H1 (cell line): ENCODE results near the gene GRIFIN. TPM values are rescaled to one million over a fixed set of nuclear protein-coding genes. Genes with fewer than 3 reads are reported as not detected.

Experiments used
- CTCF ChIA-PET: fragments of 300-600 bp; sonication (Branson Sonifier 250); formaldehyde crosslinking; loops from one replicate; lab custom pipeline; 2021; ENCODE audit not compliant: partially characterized antibody; lab: Charles Lee
- POLR2A ChIA-PET: fragments of 300-600 bp; sonication (Branson Sonifier 250); formaldehyde crosslinking; loops from one replicate; lab custom pipeline; 2021; ENCODE audit warnings: inconsistent platforms; ENCODE audit not compliant: partially characterized antibody; lab: Charles Lee
- DNase-seq, 2 experiments: peaks; one replicate each; pipeline versions ENCODE4 v3.0.0 to v3.0.0-alpha.2; 2010 to 2022; ENCODE audit warnings: low spot score in 2 of 2, low read depth in 1 of 2, mixed read lengths in 1 of 2
- FAIRE-seq: peaks from 2 replicates; lab custom pipeline; 2011; peaks lifted over from hg19 to GRCh38; lab: Jason Lieb, UNC
- H2AFZ ChIP-seq: 2 replicates; pipeline ENCODE4 v1.8.1; 2012; ENCODE audit warnings: low read length, inconsistent platforms
- H2AK5ac ChIP-seq: 2 replicates; pipeline ENCODE4 v1.6.1; 2013; ENCODE audit warnings: low read depth, low read length
- H2BK120ac ChIP-seq: replicated peaks from 2 replicates; pipeline ENCODE3; 2013; ENCODE audit warnings: low read depth, low read length, inconsistent platforms
- H2BK12ac ChIP-seq: 2 replicates; pipeline ENCODE4 v1.6.1; 2013; ENCODE audit warnings: low read depth, low read length
- H2BK15ac ChIP-seq: 2 replicates; pipeline ENCODE4 v1.6.1; 2013; ENCODE audit warnings: low read length
- H2BK20ac ChIP-seq: 2 replicates; pipeline ENCODE4 v1.6.1; 2013; ENCODE audit warnings: low read length
- H2BK5ac ChIP-seq: 2 replicates; pipeline ENCODE4 v1.6.1; 2013; ENCODE audit warnings: low read depth, low read length
- H3K14ac ChIP-seq: 2 replicates; pipeline ENCODE4 v1.6.1; 2013; ENCODE audit warnings: inconsistent platforms; ENCODE audit not compliant: insufficient read length
- H3K18ac ChIP-seq: 2 replicates; pipeline ENCODE4 v1.6.1; 2013; ENCODE audit warnings: low read length; ENCODE audit errors: extremely low read depth
- H3K23ac ChIP-seq: 2 replicates; pipeline ENCODE4 v1.6.1; 2013; ENCODE audit warnings: inconsistent platforms; ENCODE audit not compliant: insufficient read length
- H3K23me2 ChIP-seq: 2 replicates; pipeline ENCODE4 v1.6.1; 2013; ENCODE audit warnings: low read depth, low read length
- H3K27ac ChIP-seq: 2 replicates; pipeline ENCODE4 v1.6.1; 2011; ENCODE audit warnings: low read depth, low read length, inconsistent platforms
- H3K27me3 ChIP-seq, 4 experiments: replicated peaks in 1 of 4; 1 replicate in 1 of 4; 2 replicates in 3 of 4; pipeline versions ENCODE4 v1.6.1 to v1.8.1; 2011 to 2013; ENCODE audit warnings: low read length in 3 of 4, mild to moderate bottlenecking in 3 of 4, inconsistent platforms in 2 of 4, mixed read lengths in 2 of 4, moderate library complexity in 1 of 4; ENCODE audit not compliant: control insufficient read depth in 3 of 4, insufficient read depth in 3 of 4; ENCODE audit errors: extremely low read depth in 1 of 4
- H3K36me3 ChIP-seq, 4 experiments: 2 replicates each; pipeline versions ENCODE4 v1.6.1 to v1.8.1; 2011 to 2013; ENCODE audit warnings: mild to moderate bottlenecking in 4 of 4, low read length in 3 of 4, moderate library complexity in 2 of 4, control low read depth in 1 of 4, inconsistent platforms in 1 of 4; ENCODE audit not compliant: insufficient read depth in 4 of 4, control insufficient read depth in 2 of 4
- H3K4ac ChIP-seq: replicated peaks from 2 replicates; pipeline ENCODE3; 2013; ENCODE audit warnings: low read length, low read depth, mixed read lengths, inconsistent platforms; ENCODE audit not compliant: insufficient read length
- H3K4me1 ChIP-seq, 4 experiments: replicated peaks in 1 of 4; 1 replicate in 1 of 4; 2 replicates in 3 of 4; pipeline versions ENCODE4 v1.6.1 to v1.8.1; 2011 to 2013; ENCODE audit warnings: low read length in 3 of 4, inconsistent platforms in 2 of 4, mixed read lengths in 1 of 4; ENCODE audit not compliant: insufficient read depth in 4 of 4, control insufficient read depth in 3 of 4
- H3K4me2 ChIP-seq, 2 experiments: 2 replicates each; pipeline versions ENCODE4 v1.6.1 to v1.8.1; 2011 to 2013; ENCODE audit warnings: low read depth in 2 of 2, low read length in 2 of 2, control low read depth in 1 of 2, inconsistent platforms in 1 of 2, mild to moderate bottlenecking in 1 of 2; ENCODE audit not compliant: insufficient read depth in 1 of 2
- H3K4me3 ChIP-seq, 4 experiments: fragments of 200-600, 300-600 bp in 1 of 4; sonication (generic), shearing (Covaris generic), sonication (Bioruptor Twin) in 1 of 4; 2 replicates each; pipeline versions ENCODE4 v1.5.1 to v1.8.1; 2011 to 2016; ENCODE audit warnings: low read length in 4 of 4, low read depth in 3 of 4, control low read depth in 2 of 4, inconsistent platforms in 2 of 4, mild to moderate bottlenecking in 2 of 4, mixed read lengths in 1 of 4, moderate library complexity in 1 of 4; ENCODE audit not compliant: insufficient read depth in 2 of 4; ENCODE audit errors: extremely low read depth in 1 of 4
- H3K56ac ChIP-seq: replicated peaks from 2 replicates; pipeline ENCODE3; 2013; ENCODE audit warnings: low read depth, mild to moderate bottlenecking, mixed read lengths, low read length, inconsistent platforms; ENCODE audit not compliant: insufficient read length
- H3K79me1 ChIP-seq: 2 replicates; pipeline ENCODE4 v1.6.1; 2013; ENCODE audit warnings: low read depth, low read length, control low read depth
- H3K79me2 ChIP-seq, 2 experiments: 2 replicates each; pipeline versions ENCODE4 v1.6.1 to v1.8.1; 2012 to 2013; ENCODE audit warnings: low read length in 2 of 2, mild to moderate bottlenecking in 2 of 2, inconsistent platforms in 1 of 2; ENCODE audit not compliant: insufficient read depth in 2 of 2, control insufficient read depth in 1 of 2
- H3K9ac ChIP-seq, 4 experiments: replicated peaks in 1 of 4; 1 replicate in 1 of 4; 2 replicates in 3 of 4; pipeline versions ENCODE4 v1.6.1 to v1.8.1; 2011 to 2013; ENCODE audit warnings: low read depth in 3 of 4, low read length in 3 of 4, control low read depth in 2 of 4, mild to moderate bottlenecking in 2 of 4, moderate library complexity in 2 of 4, inconsistent platforms in 1 of 4; ENCODE audit errors: extremely low read depth in 1 of 4
- H3K9me3 ChIP-seq, 2 experiments: 2 replicates each; pipeline versions ENCODE4 v1.6.1 to v1.8.1; 2012 to 2013; ENCODE audit warnings: mild to moderate bottlenecking in 2 of 2, moderate library complexity in 2 of 2, control low read depth in 1 of 2, inconsistent platforms in 1 of 2, low read depth in 1 of 2, low read length in 1 of 2, mixed read lengths in 1 of 2; ENCODE audit not compliant: insufficient read depth in 2 of 2
- H4K20me1 ChIP-seq, 2 experiments: replicated peaks in 1 of 2; 2 replicates each; pipeline versions ENCODE3 to v1.8.1; 2011 to 2013; ENCODE audit warnings: inconsistent platforms in 2 of 2, low read length in 2 of 2, mild to moderate bottlenecking in 1 of 2; ENCODE audit not compliant: insufficient read depth in 2 of 2, control insufficient read depth in 1 of 2
- H4K5ac ChIP-seq: 2 replicates; pipeline ENCODE4 v1.6.1; 2013; ENCODE audit warnings: low read length, low read depth, mixed read lengths, inconsistent platforms; ENCODE audit not compliant: insufficient read length
- H4K8ac ChIP-seq: 2 replicates; pipeline ENCODE4 v1.8.0; 2013; ENCODE audit warnings: mild to moderate bottlenecking, moderate library complexity, low read length, inconsistent platforms; ENCODE audit not compliant: insufficient read depth; ENCODE audit errors: extremely low read depth
- H4K91ac ChIP-seq: replicated peaks from 2 replicates; pipeline ENCODE3; 2013; ENCODE audit warnings: low read length, mixed read lengths, inconsistent platforms; ENCODE audit not compliant: insufficient read length
- BACH1 ChIP-seq: IDR thresholded peaks from 2 replicates; pipeline ENCODE4 v1.6.1; 2012; ENCODE audit warnings: low read length, improper control_type of control experiment
- EP300 ChIP-seq, 2 experiments: IDR thresholded peaks; 1 replicate in 1 of 2; 2 replicates in 1 of 2; pipeline ENCODE4 v1.6.1; 2011 to 2012; ENCODE audit warnings: low read depth in 2 of 2, low read length in 2 of 2, mild to moderate bottlenecking in 2 of 2, borderline replicate concordance in 1 of 2, inconsistent platforms in 1 of 2, moderate library complexity in 1 of 2
- JUN ChIP-seq: IDR thresholded peaks from 2 replicates; pipeline ENCODE4 v1.6.1; 2011; ENCODE audit warnings: low read depth, mild to moderate bottlenecking, improper control_type of control experiment, low read length
- JUND ChIP-seq: IDR thresholded peaks from 2 replicates; pipeline ENCODE4 v1.6.1; 2011; ENCODE audit warnings: mild to moderate bottlenecking, improper control_type of control experiment, low read length
- KDM5A ChIP-seq: fragments of 200-600 bp; IDR thresholded peaks from 2 replicates; pipeline ENCODE4 v1.7.1; 2012; ENCODE audit warnings: mild to moderate bottlenecking, low read length, inconsistent platforms, mixed read lengths
- PHF8 ChIP-seq: fragments of 200-600 bp; sonication (generic); conservative IDR thresholded peaks from 2 replicates; pipeline ENCODE4 v1.7.1; 2012; ENCODE audit warnings: low read depth, mild to moderate bottlenecking, inconsistent platforms, low read length, moderate library complexity
- RAD21 ChIP-seq, 2 experiments: IDR thresholded peaks in 1 of 2; conservative IDR thresholded peaks in 1 of 2; 2 replicates each; pipeline ENCODE4 v1.6.1; 2011; ENCODE audit warnings: low read depth in 2 of 2, low read length in 2 of 2, improper control_type of control experiment in 1 of 2, inconsistent platforms in 1 of 2, mild to moderate bottlenecking in 1 of 2, moderate library complexity in 1 of 2
- SP1 ChIP-seq: IDR thresholded peaks from 2 replicates; pipeline ENCODE4 v1.6.1; 2011; ENCODE audit warnings: low read depth, low read length
- ZNF274 ChIP-seq: IDR thresholded peaks from 2 replicates; pipeline ENCODE4 v1.7.0; 2012; ENCODE audit warnings: low read length, borderline replicate concordance; ENCODE audit errors: extremely low read depth
- WGBS, 2 experiments: shearing (Covaris generic) in 1 of 2; methylation state at CpG; one replicate each; pipeline versions ENCODE4 v1.1.6 to v1.1.7; 2013 to 2015; ENCODE audit warnings: low lambda C conversion rate in 2 of 2, mixed read lengths in 2 of 2, inconsistent platforms in 1 of 2, low coverage in 1 of 2, missing lambda C conversion rate in 1 of 2; ENCODE audit not compliant: insufficient replicate concordance in 2 of 2, insufficient coverage in 1 of 2, insufficient read length in 1 of 2; ENCODE audit errors: extremely low coverage in 1 of 2, missing lambda C conversion rate in 1 of 2; 5-methylcytosine and 5-hydroxymethylcytosine counted together
- polyA plus RNA-seq, 7 experiments: library from polyadenylated mRNA; depleted of rRNA in 3 of 7; stranded (reverse) in 5 of 7; unstranded in 2 of 7; fragments of >200 nt in 5 of 7; fragments of 200-250 nt in 2 of 7; gene quantifications; 1 replicate in 5 of 7; 2 replicates in 1 of 7; 4 replicates in 1 of 7; pipeline versions ENCODE4 v1.2.1 to v1.2.3, GENCODE V29; 2011 to 2013; ENCODE audit warnings: missing spikeins in 2 of 7, mixed read lengths in 2 of 7
- total RNA-seq: library from RNA; stranded (reverse); fragmentation: NEBNext Ultra II Directional; extraction: Animal tissue kit (Norgen Biotek cat#: 25700); gene quantifications from 2 replicates; pipeline ENCODE4 v1.2.1, GENCODE V29; 2021

Gene GRIFIN
- total and polyA plus RNA-seq, 2 of the 8 experiments (the other 6 are each of a cell fraction or from before 2014, with no cell fraction given): not detected

GRCh38 chr7:2504889-2505375, 28.7 kb upstream of the GRIFIN start:
- 0 out of 2 replicates have a peak overlapping the region, but pooled peaks have one; percentile 32 for H2BK20ac ChIP-seq
- no peaks in the 10 kb centered on the region for H3K79me1 ChIP-seq
- H2AK5ac ChIP-seq: no peak overlapping the region
- no peaks in the 10 kb centered on the region for H3K23me2 ChIP-seq
- no peak overlapping the region for H2BK5ac ChIP-seq
- peak overlapping the region; percentile 53 for H4K91ac ChIP-seq
- H2AFZ ChIP-seq: no peak overlapping the region
- H3K4me3 ChIP-seq: no peak overlapping the region
- no peak overlapping the region for H2BK120ac ChIP-seq
- no peaks in the 10 kb centered on the region for H3K9me3 ChIP-seq
- no peak overlapping the region for H3K23ac ChIP-seq
- no peak for TF ChIP-seq EP300 (IDR thresholded peaks at IDR 0.05; ENCODE audit: borderline replicate concordance in 1 of 2, low read depth in 2 of 2, low read length in 2 of 2)
- TF ChIP-seq RAD21 (IDR thresholded peaks at IDR 0.05 in 1 of 2, conservative IDR thresholded peaks at IDR 0.05 in 1 of 2; ENCODE audit: low read depth in 2 of 2, low read length in 2 of 2): no peak
- TF ChIP-seq BACH1: no peak
- no peak for TF ChIP-seq ZNF274
- no peak for TF ChIP-seq JUN
- TF ChIP-seq KDM5A: no peak
- TF ChIP-seq PHF8: no peak
- TF ChIP-seq SP1: no peak
- TF ChIP-seq JUND: no peak
- CTCF ChIA-PET: interaction anchor here (1.1 to 8.5 kb wide), 4 partner anchors 19 to 35 kb away, joined by 3 to 67 read pairs (median 4); no protein-coding TSS in a partner anchor
- no peak overlapping the region for H3K18ac ChIP-seq
- no peak overlapping the region for H4K5ac ChIP-seq
- no peak overlapping the region for H3K9ac ChIP-seq
- H4K20me1 ChIP-seq: no peaks in the 10 kb centered on the region
- H3K27me3 ChIP-seq: no peaks in the 10 kb centered on the region
- DNase-seq (no peak), FAIRE-seq (no peak)
- POLR2A ChIA-PET: no interaction called here
- H3K27ac ChIP-seq: no peak overlapping the region
- H3K79me2 ChIP-seq: no peaks in the 10 kb centered on the region
- 72% methylated on average over 9 of the region's 19 CpGs; no CpG with 5 or more reads in 1 of the 2 experiments for WGBS, 2 experiments
- no peak overlapping the region for H3K56ac ChIP-seq
- no peak overlapping the region for H3K4ac ChIP-seq
- H4K8ac ChIP-seq: no peak overlapping the region; the same call in 1 of the 2 replicates
- H2BK15ac ChIP-seq: peak overlapping the region; percentile 18; the same call in 1 of the 2 replicates
- peaks cover 0 to 18% (median 7%) of the 10 kb centered on the region in 4 experiments; a peak in 5 of 7 replicates for H3K4me1 ChIP-seq
- no peaks in the 10 kb centered on the region for H3K36me3 ChIP-seq
- H3K4me2 ChIP-seq: no peak overlapping the region
- 0 out of 2 replicates have a peak overlapping the region, but pooled peaks have one; percentile 39 for H2BK12ac ChIP-seq
- H3K14ac ChIP-seq: no peak overlapping the region
